Gastrocnemius medialis (tissue), 4 donors: ENCODE results near the gene RBM10.

ENCODE experiments used
- POLR2A ChIP-seq, 2 donors: fragments of 450-650 bp; IDR thresholded peaks; one replicate each; pipeline ENCODE4 v1.6.1; 2017; ENCODE audit warnings: antibody characterized with exemption in 2 of 2, mild to moderate bottlenecking in 2 of 2, moderate library complexity in 2 of 2
- TF ChIP-seq, protein P1 (sequence below), 5 experiments: fragments of 450-650 bp in 3 of 5; fragments of 200-600 bp in 2 of 5; sonication (generic) in 2 of 5; IDR thresholded peaks in 4 of 5; conservative IDR thresholded peaks in 1 of 5; 1 replicate in 4 of 5; 2 replicates in 1 of 5; pipeline ENCODE4 v1.5.1; 2016 to 2019; ENCODE audit warnings: antibody characterized with exemption in 5 of 5, mild to moderate bottlenecking in 3 of 5, moderate library complexity in 3 of 5

- TF ChIP-seq, protein P1, sequence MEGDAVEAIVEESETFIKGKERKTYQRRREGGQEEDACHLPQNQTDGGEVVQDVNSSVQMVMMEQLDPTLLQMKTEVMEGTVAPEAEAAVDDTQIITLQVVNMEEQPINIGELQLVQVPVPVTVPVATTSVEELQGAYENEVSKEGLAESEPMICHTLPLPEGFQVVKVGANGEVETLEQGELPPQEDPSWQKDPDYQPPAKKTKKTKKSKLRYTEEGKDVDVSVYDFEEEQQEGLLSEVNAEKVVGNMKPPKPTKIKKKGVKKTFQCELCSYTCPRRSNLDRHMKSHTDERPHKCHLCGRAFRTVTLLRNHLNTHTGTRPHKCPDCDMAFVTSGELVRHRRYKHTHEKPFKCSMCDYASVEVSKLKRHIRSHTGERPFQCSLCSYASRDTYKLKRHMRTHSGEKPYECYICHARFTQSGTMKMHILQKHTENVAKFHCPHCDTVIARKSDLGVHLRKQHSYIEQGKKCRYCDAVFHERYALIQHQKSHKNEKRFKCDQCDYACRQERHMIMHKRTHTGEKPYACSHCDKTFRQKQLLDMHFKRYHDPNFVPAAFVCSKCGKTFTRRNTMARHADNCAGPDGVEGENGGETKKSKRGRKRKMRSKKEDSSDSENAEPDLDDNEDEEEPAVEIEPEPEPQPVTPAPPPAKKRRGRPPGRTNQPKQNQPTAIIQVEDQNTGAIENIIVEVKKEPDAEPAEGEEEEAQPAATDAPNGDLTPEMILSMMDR (IDR thresholded peaks at IDR 0.05 in 4 of 5, conservative IDR thresholded peaks at IDR 0.05 in 1 of 5) = no peak
- no peak for TF ChIP-seq POLR2A (IDR thresholded peaks at IDR 0.05)
These were observed 78.6 kb downstream of the RBM10 start for GRCh38 chrX:47223476-47224250.
